A673 (cell line): ENCODE measurements around the gene PRDM16. TPM values are rescaled to one million over a fixed set of nuclear protein-coding genes. Genes with fewer than 3 reads are reported as not detected.

Experiments
- BruUV-seq: library from RNA; stranded (reverse); fragments of 400-500 nt; replicated peaks from 2 replicates; lab custom pipeline; 2021; lab: Mats Ljungman, UMichigan
- CTCF ChIA-PET: fragments of 300-600 bp; sonication (Branson Sonifier 250); formaldehyde crosslinking; loops from one replicate; lab custom pipeline; 2022; ENCODE audit warnings: antibody characterized with exemption; lab: Charles Lee
- POLR2A ChIA-PET: fragments of 300-600 bp; sonication (Branson Sonifier 250); formaldehyde crosslinking; loops from one replicate; lab custom pipeline; 2022; ENCODE audit warnings: antibody characterized with exemption; ENCODE audit not compliant: low non-redundant PET; lab: Charles Lee
- DNase-seq: peaks from one replicate; pipeline ENCODE4 v3.0.0-alpha.2; 2015; ENCODE audit warnings: low spot score
- H3K27ac ChIP-seq: fragments of 200-600 bp; sonication (generic); 2 replicates; pipeline ENCODE4 v1.5.1; 2016; ENCODE audit warnings: mixed run types, low read depth, mild to moderate bottlenecking, mixed read lengths, antibody characterized with exemption, low read length; ENCODE audit not compliant: poor library complexity, severe bottlenecking
- H3K27me3 ChIP-seq: fragments of 200-600 bp; sonication (generic); replicated peaks from 2 replicates; pipeline ENCODE4 v1.6.1; 2017; ENCODE audit warnings: mixed run types, low read depth, mild to moderate bottlenecking, mixed read lengths, antibody characterized with exemption, low read length; ENCODE audit not compliant: insufficient read depth, poor library complexity
- H3K36me3 ChIP-seq: fragments of 200-600 bp; sonication (generic); 2 replicates; pipeline ENCODE4 v1.6.1; 2016; ENCODE audit warnings: mixed run types, mild to moderate bottlenecking, mixed read lengths, antibody characterized with exemption, low read length; ENCODE audit not compliant: insufficient read depth, poor library complexity, severe bottlenecking
- H3K4me1 ChIP-seq: fragments of 200-600 bp; sonication (generic); 2 replicates; pipeline ENCODE4 v1.6.1; 2017; ENCODE audit warnings: mixed run types, mild to moderate bottlenecking, mixed read lengths, antibody characterized with exemption, low read length; ENCODE audit not compliant: insufficient read depth, poor library complexity, severe bottlenecking
- H3K4me3 ChIP-seq: fragments of 200-600 bp; sonication (generic); 2 replicates; pipeline ENCODE4 v1.5.1; 2016; ENCODE audit warnings: low read depth, mixed run types, mild to moderate bottlenecking, mixed read lengths, low read length; ENCODE audit not compliant: poor library complexity, severe bottlenecking
- H3K9me3 ChIP-seq: fragments of 200-600 bp; sonication (generic); 2 replicates; pipeline ENCODE4 v1.6.1; 2016; ENCODE audit warnings: mixed run types, low read depth, mild to moderate bottlenecking, mixed read lengths, antibody characterized with exemption, low read length; ENCODE audit not compliant: poor library complexity, severe bottlenecking
- EZH2 ChIP-seq: fragments of 200-600 bp; sonication (generic); IDR thresholded peaks from 2 replicates; pipeline ENCODE4 v1.6.1; 2017; ENCODE audit warnings: borderline replicate concordance, low read depth, mild to moderate bottlenecking, mixed read lengths, antibody characterized with exemption, low read length; ENCODE audit not compliant: poor library complexity, severe bottlenecking
- intact Hi-C: fragments of 100-400 bp; cut with micrococcal nuclease; formaldehyde crosslinking; loops from one replicate; pipeline ENCODE4 v1.10.0; 2022; ENCODE audit not compliant: unreplicated experiment
- total RNA-seq: library from RNA; stranded (reverse); gene quantifications from 2 replicates; pipeline ENCODE4 v1.2.3, GENCODE V29; 2021
- TF ChIP-seq, protein P1 (sequence below): fragments of 300-800, 200-600 bp; sonication (generic); conservative IDR thresholded peaks from 2 replicates; pipeline ENCODE4 v1.5.1; 2017; ENCODE audit warnings: low read depth, mild to moderate bottlenecking, antibody characterized with exemption, low read length, moderate library complexity, mixed read lengths

The PRDM16 gene
- total RNA-seq, 1 experiment from 2014 or later, result 0.49 TPM

DNA sequence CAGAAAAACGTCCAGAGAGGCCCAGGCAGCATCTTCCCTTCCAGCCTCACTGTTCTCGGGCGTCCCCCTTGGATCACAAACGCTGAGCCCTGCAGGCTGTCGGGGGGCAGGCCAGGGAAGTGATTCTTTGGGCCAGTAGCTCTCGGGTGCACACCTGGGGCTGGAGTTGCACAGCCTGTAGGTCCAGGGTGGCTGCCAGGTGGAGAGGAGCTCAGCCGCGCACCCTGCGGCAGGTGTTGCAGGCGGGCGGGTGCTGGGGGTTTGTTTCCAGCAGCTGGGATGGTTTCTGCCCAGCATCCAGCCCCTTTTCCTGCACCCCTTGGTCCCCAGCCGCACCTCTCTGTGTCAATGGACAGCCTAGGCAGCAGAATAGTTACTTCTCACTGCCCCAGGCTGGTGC is 15.7 kb downstream of the PRDM16 start:
- BruUV-seq, result no TSS peak
- no peak for DNase-seq
- ChIA-PET CTCF (no interaction called here), POLR2A (no interaction called here)
- TF ChIP-seq, protein P1, sequence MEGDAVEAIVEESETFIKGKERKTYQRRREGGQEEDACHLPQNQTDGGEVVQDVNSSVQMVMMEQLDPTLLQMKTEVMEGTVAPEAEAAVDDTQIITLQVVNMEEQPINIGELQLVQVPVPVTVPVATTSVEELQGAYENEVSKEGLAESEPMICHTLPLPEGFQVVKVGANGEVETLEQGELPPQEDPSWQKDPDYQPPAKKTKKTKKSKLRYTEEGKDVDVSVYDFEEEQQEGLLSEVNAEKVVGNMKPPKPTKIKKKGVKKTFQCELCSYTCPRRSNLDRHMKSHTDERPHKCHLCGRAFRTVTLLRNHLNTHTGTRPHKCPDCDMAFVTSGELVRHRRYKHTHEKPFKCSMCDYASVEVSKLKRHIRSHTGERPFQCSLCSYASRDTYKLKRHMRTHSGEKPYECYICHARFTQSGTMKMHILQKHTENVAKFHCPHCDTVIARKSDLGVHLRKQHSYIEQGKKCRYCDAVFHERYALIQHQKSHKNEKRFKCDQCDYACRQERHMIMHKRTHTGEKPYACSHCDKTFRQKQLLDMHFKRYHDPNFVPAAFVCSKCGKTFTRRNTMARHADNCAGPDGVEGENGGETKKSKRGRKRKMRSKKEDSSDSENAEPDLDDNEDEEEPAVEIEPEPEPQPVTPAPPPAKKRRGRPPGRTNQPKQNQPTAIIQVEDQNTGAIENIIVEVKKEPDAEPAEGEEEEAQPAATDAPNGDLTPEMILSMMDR, result no peak
- TF ChIP-seq EZH2, result no peak
- H3K9me3 ChIP-seq, result no peaks in the 10 kb centered on the region
- no peaks in the 10 kb centered on the region for H3K4me1 ChIP-seq
- H3K4me3 ChIP-seq, result no peak overlapping the region
- H3K36me3 ChIP-seq, result no peaks in the 10 kb centered on the region
- intact Hi-C loops, result no loop called here
- H3K27ac ChIP-seq, result no peak overlapping the region
- peaks cover 10% of the 10 kb centered on the region for H3K27me3 ChIP-seq

DNA sequence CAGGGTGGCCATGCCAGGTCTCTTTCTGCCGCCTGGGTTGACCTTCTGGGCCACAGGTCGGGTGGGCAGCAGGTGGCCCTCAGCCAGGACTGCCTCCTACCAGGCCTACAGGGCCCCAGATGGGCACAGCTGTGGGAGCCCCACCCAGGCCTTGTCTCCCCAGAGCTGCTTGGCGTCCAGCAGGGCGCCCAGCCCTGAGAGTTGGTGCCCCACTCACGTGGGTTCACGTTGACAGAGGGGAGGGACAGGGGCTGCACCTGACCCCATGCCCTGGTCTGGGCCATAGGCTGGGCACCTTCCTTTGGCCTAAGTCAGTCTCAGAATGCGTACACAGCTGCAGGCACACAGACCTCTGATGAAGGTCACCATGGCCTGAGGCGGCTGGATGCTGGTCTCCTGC is 16.7 kb downstream of the PRDM16 start:
- Histone ChIP-seq H3K27me3 (peaks cover 7% of the 10 kb centered on the region), H3K27ac (no peak overlapping the region), H3K4me1 (no peaks in the 10 kb centered on the region), H3K4me3 (no peak overlapping the region), H3K9me3 (no peaks in the 10 kb centered on the region), H3K36me3 (no peaks in the 10 kb centered on the region)
- DNase-seq, result no peak
- ChIA-PET POLR2A (no interaction called here), CTCF (no interaction called here)
- no TSS peak for BruUV-seq
- TF ChIP-seq, protein P1, result no peak
- TF ChIP-seq EZH2, result no peak
- intact Hi-C loops, result no loop called here

DNA sequence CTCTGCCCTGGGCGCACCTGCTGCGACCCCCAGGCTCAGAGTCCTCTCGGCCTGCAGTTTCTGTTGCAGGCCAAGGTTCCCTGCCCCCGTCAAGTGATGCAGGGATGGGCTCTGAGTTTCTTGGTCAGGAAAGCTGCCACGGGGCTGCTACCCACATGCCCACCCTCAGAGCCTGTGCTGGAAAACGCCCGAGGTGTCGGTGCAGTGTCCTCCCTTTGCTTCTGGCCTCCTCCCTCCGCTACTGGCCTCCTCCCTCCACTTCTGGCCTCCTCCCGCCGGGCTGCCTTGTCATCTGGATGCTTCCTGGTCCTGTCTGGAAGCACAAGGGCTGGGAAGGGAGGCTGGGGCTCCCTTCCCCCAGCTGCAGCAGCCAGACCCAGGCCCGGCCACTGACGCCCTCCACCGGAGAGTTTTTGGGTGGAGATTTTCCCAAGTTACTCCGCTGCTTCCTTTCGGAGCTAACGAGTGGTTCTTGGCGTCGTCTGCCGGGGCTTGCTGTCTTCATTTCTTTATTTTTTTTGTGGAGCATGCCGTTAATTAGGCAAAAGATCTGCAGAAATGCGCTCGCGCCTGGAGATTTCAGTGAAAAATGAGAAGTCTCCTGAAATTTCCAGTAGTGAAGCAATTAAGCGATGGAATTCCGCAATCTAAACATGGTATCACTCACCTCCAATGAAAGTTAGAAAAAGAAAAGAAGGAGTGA is 17.4 kb downstream of the PRDM16 start:
- Histone ChIP-seq H3K27ac (no peak overlapping the region), H3K9me3 (no peaks in the 10 kb centered on the region), H3K27me3 (peaks cover 9% of the 10 kb centered on the region), H3K4me3 (no peak overlapping the region), H3K4me1 (no peaks in the 10 kb centered on the region), H3K36me3 (no peaks in the 10 kb centered on the region)
- no peak for TF ChIP-seq EZH2
- TF ChIP-seq, protein P1, result no peak
- BruUV-seq, result no TSS peak
- ChIA-PET POLR2A (no interaction called here), CTCF (no interaction called here)
- no peak for DNase-seq
- intact Hi-C loops, result no loop called here
